Spleen (tissue), 11 donors: Measurements from ENCODE around the gene CACNA2D1. TPM values are rescaled to one million over a fixed set of nuclear protein-coding genes. Genes with fewer than 3 reads are reported as not detected.

Source experiments
- DNase-seq: peaks from one replicate; pipeline ENCODE4 v3.0.0-alpha.2; 2020
- H3K27ac ChIP-seq, 8 donors: fragments of 200-600 bp; sonication (generic) in 7 of 8; 1 replicate in 4 of 8; 2 replicates in 4 of 8; pipeline versions ENCODE4 v1.5.0 to v1.8.0; 2016 to 2021; ENCODE audit warnings: inconsistent platforms in 4 of 8, mild to moderate bottlenecking in 4 of 8, moderate library complexity in 1 of 8
- H3K27me3 ChIP-seq, 7 donors: fragments of 200-600 bp; sonication (generic) in 6 of 7; replicated peaks in 1 of 7; 1 replicate in 4 of 7; 2 replicates in 3 of 7; pipeline versions ENCODE4 v1.5.0 to v1.8.0; 2016 to 2021; ENCODE audit warnings: inconsistent platforms in 3 of 7, mild to moderate bottlenecking in 1 of 7
- H3K36me3 ChIP-seq, 6 donors: fragments of 200-600 bp; sonication (generic) in 5 of 6; 1 replicate in 4 of 6; 2 replicates in 2 of 6; pipeline versions ENCODE4 v1.5.0 to v1.8.0; 2016 to 2021; ENCODE audit warnings: inconsistent platforms in 2 of 6
- H3K4me1 ChIP-seq, 6 donors: fragments of 200-600 bp; sonication (generic) in 5 of 6; 1 replicate in 3 of 6; 2 replicates in 3 of 6; pipeline versions ENCODE4 v1.5.0 to v1.8.0; 2016 to 2021; ENCODE audit warnings: inconsistent platforms in 3 of 6
- H3K4me3 ChIP-seq, 8 donors: fragments of 200-600 bp; sonication (generic) in 7 of 8; 1 replicate in 4 of 8; 2 replicates in 4 of 8; pipeline versions ENCODE4 v1.5.0 to v1.8.0; 2016 to 2021; ENCODE audit warnings: inconsistent platforms in 4 of 8, mild to moderate bottlenecking in 4 of 8, moderate library complexity in 2 of 8
- H3K9me3 ChIP-seq, 8 donors: fragments of 200-600 bp; sonication (generic) in 7 of 8; 1 replicate in 4 of 8; 2 replicates in 4 of 8; pipeline versions ENCODE4 v1.5.0 to v1.8.0; 2016 to 2021; ENCODE audit warnings: inconsistent platforms in 4 of 8
- POLR2A ChIP-seq, 3 donors: fragments of 450-650 bp; IDR thresholded peaks; one replicate each; pipeline ENCODE4 v1.5.1; 2017; ENCODE audit warnings: antibody characterized with exemption in 3 of 3, mild to moderate bottlenecking in 1 of 3
- POLR2AphosphoS5 ChIP-seq, 3 donors: sonication (generic); formaldehyde crosslinking; IDR thresholded peaks; one replicate each; pipeline ENCODE4 v1.5.1; 2017; ENCODE audit warnings: antibody characterized with exemption in 3 of 3
- WGBS, 5 donors: extraction: QIAGEN DNeasy Blood & Tissue Kit in 3 of 5; methylation state at CpG; one replicate each; pipeline versions ENCODE4 v1.1.5 to v1.1.7; 2013 to 2018; 5-methylcytosine and 5-hydroxymethylcytosine counted together
- intact Hi-C: fragments of 100-400 bp; cut with DNase I; formaldehyde crosslinking; loops from one replicate; pipeline ENCODE4 v1.15.0; 2023; ENCODE audit warnings: low total_unique reads
- polyA plus RNA-seq, 3 donors: library from polyadenylated mRNA; stranded (reverse); fragments of 200-250 nt; gene quantifications; one replicate each; pipeline ENCODE4 v1.2.1, GENCODE V29; 2013
- total RNA-seq, 7 donors: library from RNA; depleted of rRNA in 3 of 7; stranded (reverse); fragments of >200 nt in 3 of 7; fragmentation: NEBNext Ultra II Directional in 4 of 7; extraction: Animal tissue kit (Norgen Biotek cat#: 25700) in 4 of 7; gene quantifications; one replicate each; pipeline versions ENCODE4 v1.1.0 to v1.2.1, GENCODE V29; 2016 to 2021
- TF ChIP-seq, protein P1 (sequence below), 11 experiments: fragments of 200-600 bp in 7 of 11; fragments of 450-650 bp in 4 of 11; sonication (generic) in 4 of 11; IDR thresholded peaks in 8 of 11; conservative IDR thresholded peaks in 3 of 11; 1 replicate in 7 of 11; 2 replicates in 4 of 11; pipeline versions ENCODE4 v1.4.0 to v1.8.0; 2016 to 2021; ENCODE audit warnings: antibody characterized with exemption in 11 of 11, inconsistent platforms in 4 of 11, mild to moderate bottlenecking in 1 of 11
- donor health status: healthy with polysubstance abuse.
- donor health status: DM: no; HTN: no; CAD: no; lungs with moderate emphysema.
- donor health status: DM: no; HTN: no; CAD: no.
- donor health status: Bipolar disorder and iron deficiency.
- donor health status: healthy.
- donor health status: DM: no; HTN: no; CAD: no.
- donor health status: DM: yes; HTN: yes; CAD: no.

The CACNA2D1 gene
- total and polyA plus RNA-seq, 10 donors: 1.7 to 24.0 (median 15.2) TPM

DNA sequence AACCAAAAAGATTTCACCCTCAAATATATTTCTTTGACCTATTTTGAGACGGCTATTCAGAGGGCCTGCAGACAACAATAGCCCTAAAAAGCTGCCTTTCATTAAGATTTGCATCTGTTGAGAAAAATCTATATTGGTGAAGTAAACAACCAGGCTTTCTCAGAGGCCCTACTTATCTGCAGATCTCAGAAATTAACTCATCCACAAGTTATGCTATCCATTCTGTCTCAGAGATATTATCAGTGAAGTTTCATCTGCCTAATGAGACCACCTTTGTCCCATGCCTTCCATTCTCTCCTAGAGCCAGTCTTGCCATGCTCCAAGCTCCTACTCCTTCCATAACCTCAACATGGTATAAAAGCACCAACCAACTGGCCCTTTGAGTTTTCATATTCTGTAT, 130.3 kb downstream of the CACNA2D1 start:
- 81 to 97% (median 88%) methylated on average over 1 of the region's 1 CpG for WGBS, 5 donors
- Histone ChIP-seq H3K4me1 (no peaks in the 10 kb centered on the region), H3K9me3 (peaks cover 0 to 25% (median 0%) of the 10 kb centered on the region in 8 donors), H3K27me3 (no peaks in the 10 kb centered on the region), H3K4me3 (no peak overlapping the region), H3K36me3 (no peaks in the 10 kb centered on the region), H3K27ac (no peak overlapping the region)
- intact Hi-C loops: loop anchor here (10.0 kb wide), 1 partner anchor 62 kb away; no protein-coding TSS in a partner anchor
- no peak for DNase-seq
- TF ChIP-seq POLR2AphosphoS5 (IDR thresholded peaks at IDR 0.05) (no peak), POLR2A (IDR thresholded peaks at IDR 0.05) (no peak)
- TF ChIP-seq, protein P1, sequence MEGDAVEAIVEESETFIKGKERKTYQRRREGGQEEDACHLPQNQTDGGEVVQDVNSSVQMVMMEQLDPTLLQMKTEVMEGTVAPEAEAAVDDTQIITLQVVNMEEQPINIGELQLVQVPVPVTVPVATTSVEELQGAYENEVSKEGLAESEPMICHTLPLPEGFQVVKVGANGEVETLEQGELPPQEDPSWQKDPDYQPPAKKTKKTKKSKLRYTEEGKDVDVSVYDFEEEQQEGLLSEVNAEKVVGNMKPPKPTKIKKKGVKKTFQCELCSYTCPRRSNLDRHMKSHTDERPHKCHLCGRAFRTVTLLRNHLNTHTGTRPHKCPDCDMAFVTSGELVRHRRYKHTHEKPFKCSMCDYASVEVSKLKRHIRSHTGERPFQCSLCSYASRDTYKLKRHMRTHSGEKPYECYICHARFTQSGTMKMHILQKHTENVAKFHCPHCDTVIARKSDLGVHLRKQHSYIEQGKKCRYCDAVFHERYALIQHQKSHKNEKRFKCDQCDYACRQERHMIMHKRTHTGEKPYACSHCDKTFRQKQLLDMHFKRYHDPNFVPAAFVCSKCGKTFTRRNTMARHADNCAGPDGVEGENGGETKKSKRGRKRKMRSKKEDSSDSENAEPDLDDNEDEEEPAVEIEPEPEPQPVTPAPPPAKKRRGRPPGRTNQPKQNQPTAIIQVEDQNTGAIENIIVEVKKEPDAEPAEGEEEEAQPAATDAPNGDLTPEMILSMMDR (IDR thresholded peaks at IDR 0.05 in 8 of 11, conservative IDR thresholded peaks at IDR 0.05 in 3 of 11): no peak

DNA sequence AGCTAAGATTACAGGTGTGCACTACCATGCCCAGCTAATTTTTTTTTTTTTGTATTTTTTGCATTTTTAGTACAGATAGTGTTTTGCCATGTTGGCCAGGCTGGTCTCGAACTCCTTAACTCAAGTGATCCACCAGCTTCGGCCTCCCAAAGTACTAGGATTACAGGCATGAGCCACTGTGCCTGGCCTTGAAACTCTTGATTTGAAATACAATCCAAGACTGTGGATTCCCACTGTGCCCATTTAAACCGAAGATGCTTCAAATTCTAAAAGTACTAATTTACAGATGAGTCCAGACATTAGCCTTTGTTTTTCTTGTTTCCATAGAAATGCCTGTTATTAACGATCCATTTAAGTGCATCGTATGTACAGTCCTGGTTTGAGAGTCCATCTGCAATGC, 130.9 kb downstream of the CACNA2D1 start:
- TF ChIP-seq, protein P1 (IDR thresholded peaks at IDR 0.05 in 8 of 11, conservative IDR thresholded peaks at IDR 0.05 in 3 of 11): no peak
- TF ChIP-seq POLR2A (IDR thresholded peaks at IDR 0.05) (no peak), POLR2AphosphoS5 (IDR thresholded peaks at IDR 0.05) (no peak)
- H3K9me3 ChIP-seq: peaks cover 0 to 32% (median 0%) of the 10 kb centered on the region in 8 donors
- no peaks in the 10 kb centered on the region for H3K27me3 ChIP-seq
- H3K4me1 ChIP-seq: no peaks in the 10 kb centered on the region
- H3K4me3 ChIP-seq: no peak overlapping the region
- 85 to 93% (median 91%) methylated on average over 5 of the region's 5 CpGs for WGBS, 5 donors
- H3K27ac ChIP-seq: no peak overlapping the region
- DNase-seq: no peak
- intact Hi-C loops: loop anchor here (10.0 kb wide), 1 partner anchor 62 kb away; no protein-coding TSS in a partner anchor
- H3K36me3 ChIP-seq: no peaks in the 10 kb centered on the region

DNA sequence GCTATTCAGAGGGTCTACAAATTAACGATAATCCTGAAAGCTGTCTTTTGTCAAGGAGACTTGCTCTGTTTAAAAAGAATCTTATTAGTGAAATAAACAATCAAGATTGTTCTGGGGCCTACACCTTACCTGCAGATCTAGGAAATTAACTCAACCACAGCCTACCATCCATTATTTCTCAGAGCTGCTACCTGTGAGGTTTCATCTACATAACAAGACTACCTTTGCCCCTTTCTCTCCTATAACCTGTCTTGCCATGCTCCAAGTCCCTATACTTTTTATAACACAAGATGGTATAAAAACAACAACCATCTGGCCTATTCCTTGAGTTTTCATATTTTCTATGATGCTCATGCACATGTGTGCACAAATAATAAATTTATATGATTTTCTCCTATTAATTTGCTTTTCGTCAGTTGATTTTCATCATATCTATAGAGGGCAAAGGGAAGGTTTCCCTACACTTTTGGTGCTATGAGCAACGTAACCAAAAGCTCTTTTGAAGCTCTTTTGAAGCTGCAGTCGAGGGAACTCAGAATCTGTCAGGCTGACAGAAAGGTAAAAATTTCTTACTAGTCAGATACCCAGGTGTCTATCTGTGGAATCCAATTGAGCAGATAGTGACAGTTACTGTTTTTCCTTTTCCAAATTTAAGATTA, 138.1 kb downstream of the CACNA2D1 start:
- DNase-seq: no peak
- no peaks in the 10 kb centered on the region for H3K4me1 ChIP-seq
- peaks cover 0 to 36% (median 1%) of the 10 kb centered on the region in 8 donors for H3K9me3 ChIP-seq
- intact Hi-C loops: no loop called here
- WGBS, 5 donors: 76 to 88% (median 78%) methylated on average over 4 of the region's 4 CpGs
- TF ChIP-seq POLR2AphosphoS5 (IDR thresholded peaks at IDR 0.05): no peak
- no peak for TF ChIP-seq POLR2A (IDR thresholded peaks at IDR 0.05)
- TF ChIP-seq, protein P1 (IDR thresholded peaks at IDR 0.05 in 8 of 11, conservative IDR thresholded peaks at IDR 0.05 in 3 of 11): no peak
- no peak overlapping the region for H3K27ac ChIP-seq
- H3K36me3 ChIP-seq: no peaks in the 10 kb centered on the region
- H3K27me3 ChIP-seq: no peaks in the 10 kb centered on the region
- H3K4me3 ChIP-seq: no peak overlapping the region

DNA sequence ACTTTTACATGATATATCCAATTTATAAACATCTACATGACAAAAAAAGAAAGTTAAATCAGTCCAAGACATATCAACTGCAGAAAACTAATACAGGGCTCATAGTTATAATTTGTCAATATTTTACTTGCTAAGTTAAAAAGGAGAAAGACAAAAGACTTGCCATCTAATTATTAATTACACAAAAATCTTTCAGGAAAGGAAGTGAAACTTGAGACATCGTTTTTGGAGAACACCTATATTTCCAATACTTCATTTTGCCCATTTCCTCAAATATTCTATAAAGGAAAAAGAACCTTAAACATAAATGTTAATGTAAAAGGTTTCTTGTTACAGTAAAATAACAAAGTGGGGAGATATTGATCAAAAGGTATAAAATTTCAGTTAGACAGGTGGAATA, 148.7 kb downstream of the CACNA2D1 start:
- TF ChIP-seq POLR2A (IDR thresholded peaks at IDR 0.05) (no peak), POLR2AphosphoS5 (IDR thresholded peaks at IDR 0.05) (no peak)
- TF ChIP-seq, protein P1 (IDR thresholded peaks at IDR 0.05 in 8 of 11, conservative IDR thresholded peaks at IDR 0.05 in 3 of 11): no peak
- Histone ChIP-seq H3K4me1 (no peaks in the 10 kb centered on the region), H3K4me3 (no peak overlapping the region), H3K36me3 (no peaks in the 10 kb centered on the region), H3K9me3 (peaks cover 0 to 8% (median 3%) of the 10 kb centered on the region in 8 donors), H3K27me3 (no peaks in the 10 kb centered on the region), H3K27ac (no peak overlapping the region)
- intact Hi-C loops: no loop called here
- 34 to 59% (median 51%) methylated on average over 1 of the region's 1 CpG for WGBS, 5 donors
- DNase-seq: no peak
